Erythroblast (primary cell): ENCODE measurements around the gene STARD9.

Source experiments
- GATA1 ChIP-seq: IDR thresholded peaks from 2 replicates; pipeline ENCODE4 v1.6.1; 2011; ENCODE audit warnings: low read depth, mild to moderate bottlenecking, control low read depth, low read length, moderate library complexity
- POLR2A ChIP-seq: IDR thresholded peaks from 2 replicates; pipeline ENCODE4 v1.6.1; 2011; ENCODE audit warnings: mild to moderate bottlenecking, low read length

DNA sequence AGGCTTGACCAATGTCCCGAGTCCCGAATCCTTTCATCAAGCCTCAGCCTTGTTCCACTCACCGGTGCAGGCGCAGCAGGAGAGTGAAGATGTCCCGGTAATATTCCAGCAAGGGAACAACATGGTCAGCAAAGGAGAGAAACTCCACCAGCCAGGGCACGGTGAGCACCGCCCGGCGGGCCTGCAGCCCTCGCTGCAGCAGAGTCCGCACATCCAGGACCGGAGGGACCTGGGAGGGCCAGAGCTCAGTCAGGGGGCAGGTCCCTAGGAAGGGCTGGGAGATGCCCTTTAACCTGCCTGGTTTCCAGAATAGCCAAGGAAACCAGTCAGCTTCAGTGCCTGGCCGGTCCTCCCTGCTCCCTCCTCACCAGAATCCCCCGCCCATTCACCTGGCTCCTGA lies 155.1 kb downstream of the STARD9 start:
- TF ChIP-seq POLR2A, result no peak
- TF ChIP-seq GATA1, result no peak
